GM23338 (cell line): ENCODE results near the gene BCAR3. TPM values are rescaled to one million over a fixed set of nuclear protein-coding genes. Genes with fewer than 3 reads are reported as not detected.

Source experiments
- ATAC-seq: fragments of 200-7000 bp; cut with Tn5 transposase; 3 replicates; pipeline ENCODE4 v1.9.1; 2020
- DNase-seq: peaks from one replicate; pipeline ENCODE4 v3.0.0-alpha.2; 2015; ENCODE audit warnings: low spot score
- H2AFZ ChIP-seq: fragments of 200-600 bp; sonication (generic); 2 replicates; pipeline ENCODE4 v1.8.0; 2016; ENCODE audit warnings: antibody characterized with exemption, mild to moderate bottlenecking, moderate library complexity
- H3F3A ChIP-seq: fragments of 200-600 bp; sonication (generic); replicated peaks from 2 replicates; pipeline ENCODE4 v1.8.0; 2017; ENCODE audit warnings: antibody characterized with exemption, mixed run types, low read depth
- H3K27ac ChIP-seq: fragments of 200-600 bp; sonication (generic); 2 replicates; pipeline ENCODE4 v1.6.1; 2016; ENCODE audit warnings: low read depth
- H3K27me3 ChIP-seq: fragments of 200-600 bp; sonication (generic); 2 replicates; pipeline ENCODE4 v1.8.0; 2016; ENCODE audit warnings: mild to moderate bottlenecking, mixed run types, moderate library complexity; ENCODE audit not compliant: insufficient read depth
- H3K36me3 ChIP-seq: fragments of 200-600 bp; sonication (generic); 2 replicates; pipeline ENCODE4 v1.8.0; 2016; ENCODE audit warnings: mild to moderate bottlenecking; ENCODE audit not compliant: insufficient read depth
- H3K4me1 ChIP-seq: fragments of 200-600 bp; sonication (generic); 2 replicates; pipeline ENCODE4 v1.8.0; 2016; ENCODE audit warnings: mild to moderate bottlenecking, moderate library complexity; ENCODE audit not compliant: insufficient read depth
- H3K4me2 ChIP-seq: fragments of 200-600 bp; sonication (generic); 2 replicates; pipeline ENCODE4 v1.7.1; 2017; ENCODE audit warnings: mixed run types
- H3K4me3 ChIP-seq: fragments of 200-600 bp; sonication (generic); 2 replicates; pipeline ENCODE4 v1.6.1; 2016; ENCODE audit warnings: mixed run types
- H3K79me2 ChIP-seq: fragments of 200-600 bp; sonication (generic); replicated peaks from 2 replicates; pipeline ENCODE4 v1.8.0; 2017; ENCODE audit warnings: mild to moderate bottlenecking; ENCODE audit not compliant: insufficient read depth
- H3K9me2 ChIP-seq: fragments of 200-600 bp; sonication (generic); 2 replicates; pipeline ENCODE4 v1.8.0; 2017; ENCODE audit not compliant: insufficient read depth
- H4K20me1 ChIP-seq: fragments of 200-600 bp; sonication (generic); replicated peaks from 2 replicates; pipeline ENCODE4 v1.8.0; 2017; ENCODE audit warnings: mild to moderate bottlenecking; ENCODE audit not compliant: insufficient read depth
- H3K27ac Mint-ChIP-seq: 2 replicates; pipeline ENCODE4 v1.8.0; 2020; ENCODE audit warnings: inconsistent platforms, mild to moderate bottlenecking, moderate library complexity, mixed read lengths
- H3K27me3 Mint-ChIP-seq: 3 replicates; pipeline ENCODE4 v1.8.0; 2022; ENCODE audit warnings: low read depth, mild to moderate bottlenecking, moderate library complexity, mixed read lengths, inconsistent platforms; ENCODE audit not compliant: insufficient read depth, poor library complexity
- H3K36me3 Mint-ChIP-seq: 3 replicates; pipeline ENCODE4 v1.8.0; 2021; ENCODE audit warnings: low read depth, mild to moderate bottlenecking, inconsistent platforms, moderate library complexity, mixed read lengths
- H3K4me1 Mint-ChIP-seq: 3 replicates; pipeline ENCODE4 v1.8.0; 2020; ENCODE audit warnings: mild to moderate bottlenecking, inconsistent platforms, mixed read lengths
- H3K4me3 Mint-ChIP-seq: 3 replicates; pipeline ENCODE4 v1.8.0; 2021; ENCODE audit warnings: moderate library complexity, mild to moderate bottlenecking, inconsistent platforms, mixed read lengths
- H3K9me3 Mint-ChIP-seq: 3 replicates; pipeline ENCODE4 v1.8.0; 2020; ENCODE audit warnings: moderate library complexity, mild to moderate bottlenecking, inconsistent platforms, mixed read lengths
- CREB1 ChIP-seq: fragments of 250-450 bp; sonication (Bioruptor Pico); IDR thresholded peaks from 2 replicates; pipeline ENCODE4 v1.5.0; 2020; ENCODE audit warnings: low read depth, mild to moderate bottlenecking, moderate library complexity
- POLR2AphosphoS5 ChIP-seq: IDR thresholded peaks from 2 replicates; pipeline ENCODE4 v1.6.1; 2016; ENCODE audit warnings: antibody characterized with exemption, low read depth
- STAT1 ChIP-seq: IDR thresholded peaks from one replicate; pipeline ENCODE4 v1.6.1; 2016; ENCODE audit warnings: antibody characterized with exemption; ENCODE audit not compliant: unreplicated experiment
- ZNF114 ChIP-seq: fragments of 250-450 bp; sonication (Bioruptor Pico); IDR thresholded peaks from 2 replicates; pipeline ENCODE4 v1.5.0; 2020; ENCODE audit warnings: mild to moderate bottlenecking, moderate library complexity
- ZNF331 ChIP-seq: fragments of 250-450 bp; sonication (Bioruptor Pico); IDR thresholded peaks from 2 replicates; pipeline ENCODE4 v1.5.0; 2020; ENCODE audit warnings: low read depth, mild to moderate bottlenecking, moderate library complexity
- ZNF462 ChIP-seq: fragments of 250-450 bp; sonication (Bioruptor Pico); IDR thresholded peaks from 2 replicates; pipeline ENCODE4 v1.5.0; 2020; ENCODE audit warnings: mild to moderate bottlenecking, moderate library complexity
- polyA plus RNA-seq: library from polyadenylated mRNA; unstranded; fragments of >200 nt; fragmentation: Nextera tagmentation; extraction: Ambion mirVana; gene quantifications from 2 replicates; pipeline ENCODE4 v1.2.1, GENCODE V29; 2016
- total RNA-seq: library from RNA; depleted of rRNA; stranded (reverse); fragments of >200 nt; shearing (Covaris generic); gene quantifications from 2 replicates; pipeline ENCODE4 v1.2.3, GENCODE V29; 2014
- TF ChIP-seq, protein P1 (sequence below): IDR thresholded peaks from 2 replicates; pipeline ENCODE4 v1.6.1; 2016; ENCODE audit warnings: antibody characterized with exemption

BCAR3 gene
- total and polyA plus RNA-seq, 2 experiments from 2014 or later, result 5.5 to 9.7 TPM

GRCh38 chr1:93615582-93616150 is 66.0 kb downstream of the BCAR3 start:
- Histone ChIP-seq H3K79me2 (peaks cover 10% of the 10 kb centered on the region), H2AFZ (no peak overlapping the region), H3K27me3 (no peaks in the 10 kb centered on the region), H3K27ac (peak overlapping the region; percentile 47), H4K20me1 (no peaks in the 10 kb centered on the region), H3K4me3 (no peak overlapping the region; the same call in 1 of the 2 replicates), H3K9me2 (no peaks in the 10 kb centered on the region), H3F3A (no peaks in the 10 kb centered on the region), H3K4me2 (peak overlapping the region; percentile 17), H3K4me1 (peaks cover 36% of the 10 kb centered on the region), H3K36me3 (no peaks in the 10 kb centered on the region)
- TF ChIP-seq, protein P1, sequence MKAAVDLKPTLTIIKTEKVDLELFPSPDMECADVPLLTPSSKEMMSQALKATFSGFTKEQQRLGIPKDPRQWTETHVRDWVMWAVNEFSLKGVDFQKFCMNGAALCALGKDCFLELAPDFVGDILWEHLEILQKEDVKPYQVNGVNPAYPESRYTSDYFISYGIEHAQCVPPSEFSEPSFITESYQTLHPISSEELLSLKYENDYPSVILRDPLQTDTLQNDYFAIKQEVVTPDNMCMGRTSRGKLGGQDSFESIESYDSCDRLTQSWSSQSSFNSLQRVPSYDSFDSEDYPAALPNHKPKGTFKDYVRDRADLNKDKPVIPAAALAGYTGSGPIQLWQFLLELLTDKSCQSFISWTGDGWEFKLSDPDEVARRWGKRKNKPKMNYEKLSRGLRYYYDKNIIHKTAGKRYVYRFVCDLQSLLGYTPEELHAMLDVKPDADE, result no peak
- TF ChIP-seq ZNF114, result no peak
- peak; percentile 46; the same call in 1 of the 2 replicates for TF ChIP-seq CREB1 (CRISPR knock-in tag)
- TF ChIP-seq POLR2AphosphoS5, result no peak
- no peaks in the 10 kb centered on the region; the same call in 2 of the 3 replicates for H3K36me3 Mint-ChIP-seq
- peak; percentile 20 for ATAC-seq
- peaks cover 12% of the 10 kb centered on the region for H3K27me3 Mint-ChIP-seq
- H3K4me1 Mint-ChIP-seq, result peaks cover 65% of the 10 kb centered on the region
- peak overlapping the region; percentile 13; the same call in 2 of the 3 replicates for H3K4me3 Mint-ChIP-seq
- H3K9me3 Mint-ChIP-seq, result no peaks in the 10 kb centered on the region
- peak; percentile 76 for DNase-seq
- peak overlapping the region; percentile 96 for H3K27ac Mint-ChIP-seq

- Mint-ChIP-seq H3K9me3 (no peaks in the 10 kb centered on the region), H3K4me3 (no peak overlapping the region), H3K4me1 (peaks cover 62% of the 10 kb centered on the region), H3K27me3 (peaks cover 9% of the 10 kb centered on the region), H3K27ac (peak overlapping the region; percentile 96), H3K36me3 (no peaks in the 10 kb centered on the region; the same call in 2 of the 3 replicates)
- Histone ChIP-seq H3K36me3 (no peaks in the 10 kb centered on the region), H3K4me1 (peaks cover 36% of the 10 kb centered on the region), H3K27me3 (no peaks in the 10 kb centered on the region), H3K27ac (peak overlapping the region; percentile 42), H4K20me1 (no peaks in the 10 kb centered on the region), H2AFZ (no peak overlapping the region), H3K4me3 (no peak overlapping the region), H3F3A (no peaks in the 10 kb centered on the region), H3K9me2 (no peaks in the 10 kb centered on the region), H3K79me2 (peaks cover 10% of the 10 kb centered on the region), H3K4me2 (peak overlapping the region; percentile 17; the same call in 1 of the 2 replicates)
- ATAC-seq (no peak), DNase-seq (no peak)
- TF ChIP-seq POLR2AphosphoS5 (no peak), ZNF331 (CRISPR knock-in tag) (no peak), CREB1 (CRISPR knock-in tag) (no peak), STAT1 (no peak), ZNF114 (no peak), ZNF462 (no peak)
- TF ChIP-seq, protein P1, result no peak
Measured at GRCh38 chr1:93614986-93615581, 66.6 kb downstream of the BCAR3 start.
